HepG2 (cell line): ENCODE data around the gene AUTS2. TPM values are rescaled to one million over a fixed set of nuclear protein-coding genes. Genes with fewer than 3 reads are reported as not detected.

Experiments
- ATAC-seq: fragments of 200-7000 bp; cut with Tn5 transposase; 3 replicates; pipeline ENCODE4 v1.9.1; 2020; ENCODE audit warnings: mild to moderate bottlenecking, moderate library complexity
- BruUV-seq: library from RNA; stranded (reverse); fragments of 400-500 nt; replicated peaks from 2 replicates; lab custom pipeline; 2021; lab: Mats Ljungman, UMichigan
- CTCF ChIA-PET: fragments of 300-600 bp; formaldehyde crosslinking; extraction: SDS; loops from one replicate; lab custom pipeline; 2021; ENCODE audit warnings: low total read pairs, inconsistent platforms, low intra/inter-chr PET ratio; lab: Yijun Ruan, JAX
- POLR2A ChIA-PET: fragments of 350-600 bp; sonication (Branson Sonifier 250); formaldehyde crosslinking; loops from one replicate; lab custom pipeline; 2020; ENCODE audit warnings: antibody characterized with exemption, inconsistent platforms; lab: Yijun Ruan, JAX
- DNase-seq: peaks from one replicate; pipeline ENCODE4 v3.0.0-alpha.2; 2015; ENCODE audit warnings: low spot score
- FAIRE-seq: peaks from 3 replicates; lab custom pipeline; 2011; peaks lifted over from hg19 to GRCh38; lab: Jason Lieb, UNC
- H2AFZ ChIP-seq: one replicate; pipeline ENCODE4 v1.6.1; 2011; ENCODE audit warnings: low read length, inconsistent platforms
- H3K27ac ChIP-seq: fragments of 300-600 bp; 3 replicates; pipeline ENCODE4 v1.8.0; 2011; ENCODE audit warnings: mixed run types, mild to moderate bottlenecking, mixed read lengths, low read length, inconsistent platforms; ENCODE audit not compliant: insufficient read depth; ENCODE audit errors: extremely low read length
- H3K27me3 ChIP-seq, 2 experiments: fragments of 200-600 bp in 1 of 2; 2 replicates in 1 of 2; 3 replicates in 1 of 2; pipeline versions ENCODE4 v1.6.0 to v1.8.0; 2011; ENCODE audit warnings: low read length in 2 of 2, mild to moderate bottlenecking in 2 of 2, moderate library complexity in 2 of 2, inconsistent platforms in 1 of 2; ENCODE audit not compliant: insufficient read depth in 2 of 2, control insufficient read depth in 1 of 2
- H3K36me3 ChIP-seq, 2 experiments: fragments of 200-600 bp in 1 of 2; replicated peaks in 1 of 2; 2 replicates in 1 of 2; 3 replicates in 1 of 2; pipeline versions ENCODE4 v1.5.1 to v1.8.0; 2011; ENCODE audit warnings: low read length in 2 of 2, inconsistent platforms in 1 of 2; ENCODE audit not compliant: insufficient read depth in 2 of 2, control insufficient read depth in 1 of 2
- H3K4me1 ChIP-seq: 2 replicates; pipeline ENCODE4 v1.5.1; 2012; ENCODE audit warnings: low read length, inconsistent platforms; ENCODE audit not compliant: insufficient read depth
- H3K4me2 ChIP-seq: 2 replicates; pipeline ENCODE4 v1.6.0; 2011; ENCODE audit warnings: low read depth, low read length, inconsistent platforms
- H3K4me3 ChIP-seq, 3 experiments: fragments of 200-600 bp in 1 of 3; sonication (generic), shearing (Covaris generic) in 1 of 3; replicated peaks in 1 of 3; 2 replicates each; pipeline ENCODE4 v1.5.1; 2011 to 2016; ENCODE audit warnings: low read length in 3 of 3, inconsistent platforms in 2 of 3, low read depth in 2 of 3, mild to moderate bottlenecking in 2 of 3, control low read depth in 1 of 3, mixed read lengths in 1 of 3; ENCODE audit not compliant: insufficient read depth in 1 of 3
- H3K79me2 ChIP-seq: one replicate; pipeline ENCODE4 v1.6.1; 2011; ENCODE audit warnings: low read length, inconsistent platforms; ENCODE audit not compliant: insufficient read depth
- H3K9ac ChIP-seq: 2 replicates; pipeline ENCODE4 v1.6.0; 2011; ENCODE audit warnings: mild to moderate bottlenecking, low read depth, low read length, inconsistent platforms; ENCODE audit not compliant: insufficient read depth
- H3K9me3 ChIP-seq: 2 replicates; pipeline ENCODE4 v1.5.1; 2012; ENCODE audit warnings: mild to moderate bottlenecking, low read length
- H4K20me1 ChIP-seq: 2 replicates; pipeline ENCODE4 v1.6.0; 2011; ENCODE audit warnings: inconsistent platforms, mild to moderate bottlenecking, low read length, moderate library complexity; ENCODE audit not compliant: insufficient read depth
- KDM6A ChIP-seq: IDR thresholded peaks from 2 replicates; pipeline ENCODE4 v1.6.1; 2016; ENCODE audit warnings: low read depth
- U2AF1 ChIP-seq: fragments of 200-400 bp; formaldehyde crosslinking; optimal IDR thresholded peaks from 2 replicates; pipeline ENCODE3; 2017; ENCODE audit warnings: mild to moderate bottlenecking, low read depth, low read length
- ZFP82 ChIP-seq: sonication (generic); formaldehyde crosslinking; IDR thresholded peaks from 2 replicates; pipeline ENCODE4 v1.5.1; 2020; ENCODE audit warnings: mild to moderate bottlenecking, missing genetic modification reagents, borderline replicate concordance
- ZNF335 ChIP-seq: sonication (generic); formaldehyde crosslinking; IDR thresholded peaks from 2 replicates; pipeline ENCODE4 v1.4.0; 2020; ENCODE audit warnings: missing genetic modification reagents
- ZNF432 ChIP-seq: sonication (generic); formaldehyde crosslinking; IDR thresholded peaks from 2 replicates; pipeline ENCODE4 v1.5.0; 2020; ENCODE audit warnings: missing genetic modification reagents, mild to moderate bottlenecking, borderline replicate concordance
- WGBS: methylation state at CpG from one replicate; pipeline ENCODE4 v1.1.6; 2017; ENCODE audit warnings: low lambda C conversion rate; 5-methylcytosine and 5-hydroxymethylcytosine counted together
- in situ Hi-C: cut with HindIII; loops from 2 replicates; pipeline ENCODE4 v1.10.0; 2017; ENCODE audit warnings: low pct_unique_long_range_greater_than_20kb; ENCODE audit not compliant: extremely low pct_ligation_motif_present
- intact Hi-C: fragments of 100-400 bp; cut with micrococcal nuclease; formaldehyde crosslinking; loops from one replicate; pipeline ENCODE4 v1.10.0; 2022; ENCODE audit not compliant: unreplicated experiment
- polyA plus RNA-seq, 8 experiments: library from polyadenylated mRNA; depleted of rRNA in 3 of 8; stranded (reverse) in 7 of 8; unstranded in 1 of 8; fragments of >200 nt; fragmentation: Illumina TruSeq in 4 of 8; extraction: Trizol in 4 of 8; gene quantifications; 2 replicates each; pipeline versions ENCODE4 v1.2.1 to v1.2.3, GENCODE V29; 2011 to 2016; ENCODE audit warnings: low read depth in 4 of 8, missing spikeins in 1 of 8, mixed read lengths in 1 of 8; ENCODE audit not compliant: insufficient read depth in 1 of 8
- total RNA-seq, 5 experiments: library from RNA; depleted of rRNA; stranded (reverse); fragments of >200 nt; fragmentation: Illumina TruSeq; extraction: Trizol; gene quantifications; 2 replicates each; pipeline ENCODE4 v1.2.3, GENCODE V29; 2016; ENCODE audit warnings: low read depth in 1 of 5
- TF ChIP-seq, protein P1 (sequence below): sonication (generic); formaldehyde crosslinking; IDR thresholded peaks from 2 replicates; pipeline ENCODE4 v1.5.0; 2020; ENCODE audit warnings: missing genetic modification reagents, mild to moderate bottlenecking, borderline replicate concordance
- TF ChIP-seq, protein P2 (sequence below): IDR thresholded peaks from 2 replicates; pipeline ENCODE4 v1.6.1; 2016
- TF ChIP-seq, protein P3 (sequence below), 2 experiments: IDR thresholded peaks; 2 replicates each; pipeline ENCODE4 v1.6.1; 2011 to 2012; ENCODE audit warnings: low read length in 2 of 2, borderline replicate concordance in 1 of 2, low read depth in 1 of 2, mild to moderate bottlenecking in 1 of 2, moderate library complexity in 1 of 2

The AUTS2 gene
- total and polyA plus RNA-seq, 2 of the 13 experiments (the other 11 are each of a cell fraction or from before 2014, with no cell fraction given) = 0.38 TPM; not detected in 1

DNA sequence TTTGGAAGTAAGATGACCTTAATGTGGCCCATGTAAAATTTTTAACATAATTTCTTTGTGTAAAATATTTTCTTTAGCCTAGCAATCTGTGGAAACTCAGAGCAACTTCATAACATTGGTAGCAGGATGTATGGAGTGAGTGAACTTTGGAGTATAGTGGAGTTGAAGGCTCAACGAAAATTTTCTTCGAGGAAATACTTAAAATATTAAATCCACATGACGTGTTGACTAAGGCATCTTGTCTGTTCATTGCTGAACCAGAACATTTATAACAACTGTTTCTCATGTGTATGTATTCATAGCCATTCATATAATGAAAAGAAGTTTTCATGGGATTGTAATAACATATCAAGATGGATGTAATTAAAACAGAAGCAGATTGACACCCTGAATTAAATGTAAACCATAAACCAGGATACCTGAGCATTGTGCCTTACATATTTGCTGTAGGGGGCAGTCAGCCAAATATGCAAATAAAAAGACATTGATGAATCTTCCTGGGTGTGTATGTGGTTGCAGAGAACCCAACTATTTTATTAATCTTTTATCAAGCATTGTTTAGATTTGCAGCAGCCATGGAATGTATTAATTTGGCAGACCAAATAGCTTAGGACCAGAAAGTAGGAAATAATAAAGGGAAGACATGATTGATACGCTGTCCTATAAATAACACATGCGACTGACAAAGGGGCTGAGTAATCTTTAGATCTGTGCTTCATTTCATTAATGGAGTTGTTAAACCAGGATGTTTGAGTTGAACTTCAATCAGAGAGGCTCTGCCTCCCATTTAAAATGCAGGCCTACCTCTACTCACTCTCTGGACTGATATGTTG lies 11.5 kb downstream of the AUTS2 start (continued):
- TF ChIP-seq, protein P1, sequence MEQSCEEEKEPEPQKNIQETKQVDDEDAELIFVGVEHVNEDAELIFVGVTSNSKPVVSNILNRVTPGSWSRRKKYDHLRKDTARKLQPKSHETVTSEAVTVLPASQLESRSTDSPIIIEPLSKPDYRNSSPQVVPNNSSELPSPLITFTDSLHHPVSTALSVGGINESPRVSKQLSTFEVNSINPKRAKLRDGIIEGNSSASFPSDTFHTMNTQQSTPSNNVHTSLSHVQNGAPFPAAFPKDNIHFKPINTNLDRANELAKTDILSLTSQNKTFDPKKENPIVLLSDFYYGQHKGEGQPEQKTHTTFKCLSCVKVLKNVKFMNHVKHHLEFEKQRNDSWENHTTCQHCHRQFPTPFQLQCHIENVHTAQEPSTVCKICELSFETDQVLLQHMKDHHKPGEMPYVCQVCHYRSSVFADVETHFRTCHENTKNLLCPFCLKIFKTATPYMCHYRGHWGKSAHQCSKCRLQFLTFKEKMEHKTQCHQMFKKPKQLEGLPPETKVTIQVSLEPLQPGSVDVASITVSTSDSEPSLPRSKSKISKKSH = no peak
- no peak for TF ChIP-seq ZNF432 (CRISPR knock-in tag)
- TF ChIP-seq, protein P2, sequence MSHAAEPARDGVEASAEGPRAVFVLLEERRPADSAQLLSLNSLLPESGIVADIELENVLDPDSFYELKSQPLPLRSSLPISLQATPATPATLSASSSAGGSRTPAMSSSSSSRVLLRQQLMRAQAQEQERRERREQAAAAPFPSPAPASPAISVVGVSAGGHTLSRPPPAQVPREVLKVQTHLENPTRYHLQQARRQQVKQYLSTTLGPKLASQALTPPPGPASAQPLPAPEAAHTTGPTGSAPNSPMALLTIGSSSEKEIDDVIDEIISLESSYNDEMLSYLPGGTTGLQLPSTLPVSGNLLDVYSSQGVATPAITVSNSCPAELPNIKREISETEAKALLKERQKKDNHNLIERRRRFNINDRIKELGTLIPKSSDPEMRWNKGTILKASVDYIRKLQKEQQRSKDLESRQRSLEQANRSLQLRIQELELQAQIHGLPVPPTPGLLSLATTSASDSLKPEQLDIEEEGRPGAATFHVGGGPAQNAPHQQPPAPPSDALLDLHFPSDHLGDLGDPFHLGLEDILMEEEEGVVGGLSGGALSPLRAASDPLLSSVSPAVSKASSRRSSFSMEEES (CRISPR knock-in tag) = no peak

DNA sequence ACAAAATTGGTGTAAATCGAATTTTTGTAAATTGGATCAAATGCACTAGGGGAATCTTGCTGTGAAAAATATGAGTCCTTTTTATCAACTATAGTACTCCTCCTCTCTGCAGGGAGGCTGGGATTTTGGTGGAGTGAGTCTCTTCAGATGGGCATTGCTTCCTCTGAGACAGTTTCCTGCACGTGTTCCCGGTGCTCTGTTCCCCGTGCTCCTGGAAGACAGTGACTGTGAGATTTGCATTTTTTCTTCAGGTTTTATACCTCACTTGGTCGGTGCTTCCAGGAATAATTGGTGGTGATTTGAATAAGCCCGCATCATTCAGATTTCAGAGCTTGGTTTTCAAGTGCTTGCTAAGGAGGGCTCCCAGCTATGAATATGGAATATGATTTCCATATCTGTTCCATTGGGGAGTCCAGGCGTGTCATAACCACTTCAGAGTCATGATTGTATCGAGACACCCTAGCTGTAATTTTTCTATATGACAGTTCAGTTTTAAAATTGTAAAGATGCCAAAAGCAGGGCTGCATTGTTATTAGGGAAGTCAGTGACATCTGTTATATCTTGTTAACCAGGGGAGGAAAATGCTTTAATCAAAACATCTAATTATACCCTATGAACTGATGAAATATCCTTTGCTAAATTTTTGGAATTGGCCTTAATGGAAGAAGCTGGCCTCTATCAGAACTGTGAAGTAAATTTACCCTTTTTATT lies 12.3 kb downstream of the AUTS2 start:
- H3K27me3 ChIP-seq = no peaks in the 10 kb centered on the region; a peak in 1 of 5 replicates
- 11% methylated on average over 8 of the region's 8 CpGs for WGBS
- no peaks in the 10 kb centered on the region for H4K20me1 ChIP-seq
- no peak for ATAC-seq
- intact Hi-C loops = no loop called here
- no peak for FAIRE-seq
- no peak overlapping the region for H2AFZ ChIP-seq
- H3K9me3 ChIP-seq = no peaks in the 10 kb centered on the region
- in situ Hi-C loops = no loop called here
- H3K79me2 ChIP-seq = no peaks in the 10 kb centered on the region
- H3K4me1 ChIP-seq = no peaks in the 10 kb centered on the region
- BruUV-seq = no TSS peak
- no peak overlapping the region for H3K4me2 ChIP-seq
- no peak overlapping the region for H3K9ac ChIP-seq
- no peaks in the 10 kb centered on the region for H3K36me3 ChIP-seq
- no peak overlapping the region for H3K4me3 ChIP-seq
- no peak overlapping the region for H3K27ac ChIP-seq
- ChIA-PET CTCF (no interaction called here), POLR2A (no interaction called here)
- DNase-seq = no peak
- TF ChIP-seq ZNF335 (CRISPR knock-in tag) (no peak), KDM6A (CRISPR knock-in tag) (no peak), U2AF1 (no peak), ZFP82 (CRISPR knock-in tag) (no peak)
- TF ChIP-seq, protein P3, sequence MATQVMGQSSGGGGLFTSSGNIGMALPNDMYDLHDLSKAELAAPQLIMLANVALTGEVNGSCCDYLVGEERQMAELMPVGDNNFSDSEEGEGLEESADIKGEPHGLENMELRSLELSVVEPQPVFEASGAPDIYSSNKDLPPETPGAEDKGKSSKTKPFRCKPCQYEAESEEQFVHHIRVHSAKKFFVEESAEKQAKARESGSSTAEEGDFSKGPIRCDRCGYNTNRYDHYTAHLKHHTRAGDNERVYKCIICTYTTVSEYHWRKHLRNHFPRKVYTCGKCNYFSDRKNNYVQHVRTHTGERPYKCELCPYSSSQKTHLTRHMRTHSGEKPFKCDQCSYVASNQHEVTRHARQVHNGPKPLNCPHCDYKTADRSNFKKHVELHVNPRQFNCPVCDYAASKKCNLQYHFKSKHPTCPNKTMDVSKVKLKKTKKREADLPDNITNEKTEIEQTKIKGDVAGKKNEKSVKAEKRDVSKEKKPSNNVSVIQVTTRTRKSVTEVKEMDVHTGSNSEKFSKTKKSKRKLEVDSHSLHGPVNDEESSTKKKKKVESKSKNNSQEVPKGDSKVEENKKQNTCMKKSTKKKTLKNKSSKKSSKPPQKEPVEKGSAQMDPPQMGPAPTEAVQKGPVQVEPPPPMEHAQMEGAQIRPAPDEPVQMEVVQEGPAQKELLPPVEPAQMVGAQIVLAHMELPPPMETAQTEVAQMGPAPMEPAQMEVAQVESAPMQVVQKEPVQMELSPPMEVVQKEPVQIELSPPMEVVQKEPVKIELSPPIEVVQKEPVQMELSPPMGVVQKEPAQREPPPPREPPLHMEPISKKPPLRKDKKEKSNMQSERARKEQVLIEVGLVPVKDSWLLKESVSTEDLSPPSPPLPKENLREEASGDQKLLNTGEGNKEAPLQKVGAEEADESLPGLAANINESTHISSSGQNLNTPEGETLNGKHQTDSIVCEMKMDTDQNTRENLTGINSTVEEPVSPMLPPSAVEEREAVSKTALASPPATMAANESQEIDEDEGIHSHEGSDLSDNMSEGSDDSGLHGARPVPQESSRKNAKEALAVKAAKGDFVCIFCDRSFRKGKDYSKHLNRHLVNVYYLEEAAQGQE (IDR thresholded peaks at IDR 0.05; ENCODE audit: borderline replicate concordance in 1 of 2, low read depth in 1 of 2, low read length in 2 of 2) = no peak
